GM12892 (cell line): ENCODE results near the gene VIPR2.

Source experiments
- POLR2A ChIP-seq: IDR thresholded peaks from 2 replicates; pipeline ENCODE4 v1.6.1; 2011; ENCODE audit warnings: low read depth, low read length, control low read depth
- POLR2AphosphoS5 ChIP-seq: IDR thresholded peaks from 2 replicates; pipeline ENCODE4 v1.6.1; 2011; ENCODE audit warnings: low read depth, low read length, control low read depth
- TAF1 ChIP-seq: IDR thresholded peaks from 2 replicates; pipeline ENCODE4 v1.6.1; 2011; ENCODE audit warnings: low read depth, mild to moderate bottlenecking, control low read depth, low read length, borderline replicate concordance

DNA sequence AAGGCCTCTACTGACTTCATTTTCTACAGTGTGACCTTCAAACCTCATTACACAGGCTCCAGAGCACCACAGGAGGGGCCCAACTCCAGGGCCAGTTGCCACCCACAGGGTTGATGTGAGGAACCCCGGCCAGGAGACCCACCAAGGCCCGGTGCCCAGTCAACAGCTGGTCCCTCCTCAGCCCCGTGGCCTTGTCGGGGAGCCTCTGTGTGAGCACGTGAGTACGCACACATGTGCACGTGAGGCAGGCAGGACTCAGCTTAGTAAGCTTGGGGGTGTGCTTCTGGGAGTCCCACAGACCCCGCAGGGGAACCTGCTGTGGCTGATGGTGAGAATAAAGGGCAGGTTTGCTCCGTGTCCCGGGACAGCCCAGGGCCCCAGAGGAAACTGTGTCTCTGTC lies 104.5 kb downstream of the VIPR2 start:
- TF ChIP-seq POLR2A (no peak), POLR2AphosphoS5 (no peak), TAF1 (no peak)
